NOMO-1 (cell line): ENCODE results near the gene GSC2.

Source experiments
- DNase-seq, 2 experiments: peaks; one replicate each; lab custom pipeline; 2025; ENCODE audit not compliant: unreplicated experiment in 2 of 2; lab: John Stamatoyannopoulos, UW

GSC2 gene

DNA sequence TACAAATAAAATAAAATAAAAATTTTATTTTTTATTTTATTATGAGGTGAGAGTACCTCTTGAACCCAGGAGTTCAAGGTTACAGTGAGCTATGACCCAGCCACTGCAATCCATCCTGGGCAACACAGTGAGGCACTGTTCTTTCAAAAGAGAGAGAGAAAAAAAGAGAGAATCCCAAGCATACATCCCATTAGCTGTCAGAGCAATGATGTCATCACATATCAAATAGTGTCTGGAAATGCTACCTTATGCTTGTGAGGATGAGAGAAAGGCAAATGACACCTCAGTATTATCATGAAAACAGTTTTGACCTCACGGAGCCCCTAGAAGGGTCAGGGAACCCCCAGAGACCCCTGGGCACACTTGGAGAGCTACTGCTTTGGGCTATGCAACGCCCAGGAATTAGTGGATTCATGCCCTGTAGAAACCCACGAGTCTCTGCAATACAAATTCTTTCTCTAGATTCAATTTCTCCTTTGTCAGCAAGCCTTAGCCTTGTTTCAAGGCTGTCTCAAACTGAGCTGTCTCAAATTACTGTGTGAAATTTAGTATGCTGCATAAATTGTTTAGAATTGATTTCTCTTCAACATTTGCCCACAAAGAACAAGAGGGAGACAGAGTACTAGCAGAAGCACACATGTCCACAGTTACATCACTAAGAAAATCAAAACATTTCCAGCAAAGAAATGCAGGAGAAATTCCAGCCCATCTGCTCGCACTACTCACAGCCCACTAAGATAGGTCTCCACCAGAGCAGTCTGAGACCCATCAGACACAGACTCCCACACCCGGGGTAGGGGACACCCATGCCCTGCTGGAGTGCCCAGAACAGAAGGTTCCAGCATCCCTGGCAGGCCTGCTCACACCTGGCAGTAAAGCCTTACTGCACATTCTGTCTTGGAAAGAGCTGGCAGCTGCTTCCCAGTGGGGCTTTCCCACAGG lies 45.9 kb downstream of the GSC2 start:
- DNase-seq, result no peak

DNA sequence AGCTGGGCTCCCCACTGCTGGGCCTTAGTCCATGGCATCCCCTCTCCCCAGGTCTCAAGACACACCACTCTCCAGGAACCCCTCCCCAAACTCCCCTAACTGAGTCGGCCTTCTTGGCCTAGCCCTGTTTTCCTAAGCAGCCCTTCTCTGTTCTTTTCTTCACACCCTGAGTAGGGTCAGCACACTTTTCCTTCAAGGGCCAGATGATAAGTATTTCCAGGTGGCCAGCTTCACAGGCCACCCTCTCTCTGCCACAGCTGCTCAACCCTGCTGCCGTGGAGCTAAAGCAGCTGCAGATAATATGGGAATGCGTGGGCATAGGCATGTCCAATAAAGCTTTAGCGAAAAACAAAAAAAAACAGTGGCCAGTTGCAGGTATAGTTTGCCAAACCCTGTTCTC lies 51.9 kb downstream of the GSC2 start:
- DNase-seq, result no peak

DNA sequence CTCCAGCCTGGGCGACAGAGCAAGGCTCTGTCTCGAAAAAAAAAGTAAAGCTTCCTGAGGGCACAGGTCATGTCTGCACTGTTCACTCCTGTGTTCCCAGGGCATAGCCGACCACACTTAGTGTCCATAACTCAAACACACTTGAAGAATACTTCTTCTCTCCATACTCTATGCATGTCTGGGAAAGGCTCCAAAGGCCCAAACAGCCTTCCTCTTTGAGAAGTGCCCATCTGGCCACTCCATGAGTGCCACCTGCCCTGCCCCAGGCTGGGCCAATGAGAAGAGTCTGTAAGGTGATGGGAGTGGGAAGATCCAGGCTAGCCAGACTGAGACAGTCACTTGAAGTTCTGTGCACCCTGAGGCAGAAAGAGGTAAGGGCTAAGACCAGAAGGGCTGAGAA lies 52.6 kb downstream of the GSC2 start:
- DNase-seq, result no peak
